CD4-positive, CD25-positive, alpha-beta regulatory T cell (primary cell): ENCODE data around the gene FOXP1. TPM values are rescaled to one million over a fixed set of nuclear protein-coding genes. Genes with fewer than 3 reads are reported as not detected.

Source experiments
- ATAC-seq, 2 donors: fragments of 150-1000 bp; cut with Tn5 transposase; one replicate each; pipeline ENCODE4 v1.10.0; 2021; ENCODE audit warnings: low read depth in 2 of 2, moderate number of reproducible peaks in 2 of 2, moderate library complexity in 1 of 2
- DNase-seq, 3 donors: peaks; one replicate each; pipeline versions ENCODE4 v3.0.0 to v3.0.0-alpha.2; 2012 to 2022; ENCODE audit warnings: mixed read lengths in 1 of 3
- H3K27ac ChIP-seq: one replicate; pipeline ENCODE4 v1.7.0; 2013; ENCODE audit warnings: mild to moderate bottlenecking, low read length; ENCODE audit not compliant: insufficient read depth, poor library complexity, severe bottlenecking
- H3K27me3 ChIP-seq: one replicate; pipeline ENCODE4 v1.7.0; 2013; ENCODE audit warnings: low read length; ENCODE audit not compliant: control insufficient read depth, insufficient read depth
- H3K36me3 ChIP-seq: one replicate; pipeline ENCODE4 v1.7.0; 2013; ENCODE audit warnings: mild to moderate bottlenecking, low read length, moderate library complexity; ENCODE audit not compliant: control insufficient read depth, insufficient read depth
- H3K4me1 ChIP-seq: 2 replicates; pipeline ENCODE4 v1.7.0; 2013; ENCODE audit warnings: mild to moderate bottlenecking, low read length; ENCODE audit not compliant: insufficient read depth, control insufficient read depth, poor library complexity, severe bottlenecking
- H3K4me3 ChIP-seq: one replicate; pipeline ENCODE4 v1.7.0; 2013; ENCODE audit warnings: low read depth, mild to moderate bottlenecking, low read length, moderate library complexity
- H3K9me3 ChIP-seq, 2 experiments: 1 replicate in 1 of 2; 2 replicates in 1 of 2; pipeline ENCODE4 v1.7.0; 2013; ENCODE audit warnings: low read length in 2 of 2, mild to moderate bottlenecking in 1 of 2, moderate library complexity in 1 of 2; ENCODE audit not compliant: control insufficient read depth in 2 of 2
- H3K27ac Mint-ChIP-seq, 3 donors: one replicate each; pipeline ENCODE4 v1.8.0; 2020 to 2022; ENCODE audit warnings: mild to moderate bottlenecking in 3 of 3, mixed read lengths in 3 of 3, moderate library complexity in 2 of 3
- H3K27me3 Mint-ChIP-seq: one replicate; pipeline ENCODE4 v1.8.0; 2022; ENCODE audit warnings: mild to moderate bottlenecking, mixed read lengths
- H3K36me3 Mint-ChIP-seq: one replicate; pipeline ENCODE4 v1.8.0; 2020; ENCODE audit warnings: mixed read lengths
- H3K4me1 Mint-ChIP-seq, 4 donors: one replicate each; pipeline ENCODE4 v1.8.0; 2020 to 2022; ENCODE audit warnings: mixed read lengths in 4 of 4, mild to moderate bottlenecking in 1 of 4
- H3K4me3 Mint-ChIP-seq, 4 donors: one replicate each; pipeline ENCODE4 v1.8.0; 2020 to 2022; ENCODE audit warnings: mild to moderate bottlenecking in 4 of 4, mixed read lengths in 4 of 4, moderate library complexity in 3 of 4
- H3K9me3 Mint-ChIP-seq, 7 donors: one replicate each; pipeline ENCODE4 v1.8.0; 2020 to 2022; ENCODE audit warnings: mixed read lengths in 7 of 7, mild to moderate bottlenecking in 3 of 7, moderate library complexity in 2 of 7
- polyA plus RNA-seq, 4 donors: library from polyadenylated mRNA; unstranded; fragments of 300-500 nt; fragmentation: Illumina TruSeq; gene quantifications; one replicate each; pipeline ENCODE4 v1.2.3, GENCODE V29; 2021
- total RNA-seq: library from RNA; stranded (reverse); gene quantifications from one replicate; pipeline ENCODE4 v1.2.3, GENCODE V29; 2022

Gene FOXP1
- total and polyA plus RNA-seq, 5 donors from 2014 or later, result 301 to 599 (median 346) TPM

DNA sequence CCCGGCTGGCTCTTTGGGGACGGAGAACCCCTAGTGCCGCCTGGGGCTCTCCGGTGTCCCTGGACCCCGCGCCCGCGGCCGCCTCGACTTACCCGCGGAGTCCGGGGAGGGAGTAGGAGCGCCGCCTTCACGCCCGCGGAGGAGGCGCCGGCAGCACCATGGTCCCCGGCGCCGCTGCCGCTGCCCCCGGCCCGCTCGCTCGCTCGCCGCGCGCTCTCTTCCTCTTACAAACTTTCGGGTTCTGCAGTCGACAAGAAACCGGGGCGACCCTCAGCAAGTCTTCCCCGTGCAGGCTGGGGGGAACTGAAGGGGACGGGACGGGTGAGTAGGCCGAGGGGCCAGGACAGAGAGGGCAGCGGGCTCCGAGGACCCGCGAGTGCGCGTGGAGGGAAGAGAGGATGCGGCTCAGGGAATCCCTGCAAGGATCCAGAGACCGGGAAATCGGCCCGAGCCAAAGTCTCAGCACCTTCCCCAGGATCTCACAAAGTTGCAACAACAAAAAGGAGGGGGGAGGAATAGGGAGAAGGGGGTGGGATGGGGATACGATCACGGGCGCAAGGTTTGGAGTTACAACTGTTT lies 2.0 kb downstream of the FOXP1 start:
- Histone ChIP-seq H3K27me3 (no peaks in the 10 kb centered on the region), H3K36me3 (no peaks in the 10 kb centered on the region), H3K27ac (peak overlapping the region; percentile 63), H3K4me1 (peaks cover 51% of the 10 kb centered on the region), H3K4me3 (peak overlapping the region; percentile 76), H3K9me3 (no peaks in the 10 kb centered on the region)
- DNase-seq (peak; percentile 11 to 61 (median 35)), ATAC-seq (peak in 1 of 2 donors; percentile 15)
- Mint-ChIP-seq H3K4me1 (peaks cover 23 to 61% (median 29%) of the 10 kb centered on the region in 4 donors), H3K9me3 (peaks cover 0 to 3% (median 0%) of the 10 kb centered on the region in 7 donors), H3K27ac (peak overlapping the region; percentile 63 to 87 (median 85)), H3K27me3 (peaks cover 21% of the 10 kb centered on the region), H3K4me3 (peak overlapping the region; percentile 78 to 99 (median 92)), H3K36me3 (no peaks in the 10 kb centered on the region)

DNA sequence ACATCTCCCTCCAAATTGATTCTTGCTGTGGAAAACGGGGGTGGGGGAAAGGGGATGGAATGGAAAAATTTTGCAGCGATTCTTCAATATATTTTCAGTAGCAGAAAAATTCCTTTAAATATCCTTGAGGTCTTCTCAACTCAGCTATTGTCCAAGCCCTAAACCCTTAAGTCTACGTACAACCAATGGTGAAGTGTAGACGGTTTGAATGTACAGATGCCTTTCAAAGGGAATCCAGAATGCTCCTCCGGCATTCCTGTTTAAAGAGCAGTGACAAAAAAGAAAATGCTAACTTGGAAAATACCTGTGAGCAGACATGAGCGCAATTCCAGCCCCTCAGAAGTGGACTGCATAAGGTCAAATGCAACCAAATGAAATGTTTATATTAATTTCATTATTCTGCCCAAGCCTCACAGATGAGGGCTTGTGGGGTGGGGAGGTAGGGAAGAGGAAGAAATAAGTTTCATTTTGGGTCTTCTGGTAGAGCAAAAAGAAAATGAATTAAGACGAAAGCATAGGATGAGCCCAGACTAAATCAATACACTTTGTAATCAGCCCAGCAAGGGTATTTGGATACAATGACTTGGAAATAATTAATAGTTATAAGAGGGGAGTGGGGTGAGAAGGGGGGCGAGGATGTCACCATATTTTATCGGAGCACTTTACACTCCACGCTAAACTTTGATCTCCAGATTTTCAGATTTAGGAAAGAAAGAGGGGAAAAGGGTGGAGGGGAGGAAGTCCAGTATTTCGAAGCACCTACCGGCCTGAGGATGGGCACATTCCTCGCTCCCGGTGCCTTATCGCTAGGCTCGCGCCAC lies 2.7 kb downstream of the FOXP1 start:
- H3K27ac ChIP-seq, result peak overlapping the region; percentile 63
- no peaks in the 10 kb centered on the region for H3K9me3 ChIP-seq
- H3K4me3 ChIP-seq, result peak overlapping the region; percentile 76
- DNase-seq, result peak in 1 of 3 donors; percentile 17
- peaks cover 21% of the 10 kb centered on the region for H3K27me3 Mint-ChIP-seq
- H3K4me1 Mint-ChIP-seq, result peaks cover 16 to 55% (median 25%) of the 10 kb centered on the region in 4 donors
- ATAC-seq, result no peak
- H3K36me3 Mint-ChIP-seq, result no peaks in the 10 kb centered on the region
- peak overlapping the region; percentile 47 to 95 (median 83) for H3K27ac Mint-ChIP-seq
- peaks cover 46% of the 10 kb centered on the region for H3K4me1 ChIP-seq
- H3K9me3 Mint-ChIP-seq, result peaks cover 0 to 3% (median 0%) of the 10 kb centered on the region in 7 donors
- H3K4me3 Mint-ChIP-seq, result peak overlapping the region; percentile 78 to 99 (median 92)
- no peaks in the 10 kb centered on the region for H3K36me3 ChIP-seq
- H3K27me3 ChIP-seq, result no peaks in the 10 kb centered on the region

DNA sequence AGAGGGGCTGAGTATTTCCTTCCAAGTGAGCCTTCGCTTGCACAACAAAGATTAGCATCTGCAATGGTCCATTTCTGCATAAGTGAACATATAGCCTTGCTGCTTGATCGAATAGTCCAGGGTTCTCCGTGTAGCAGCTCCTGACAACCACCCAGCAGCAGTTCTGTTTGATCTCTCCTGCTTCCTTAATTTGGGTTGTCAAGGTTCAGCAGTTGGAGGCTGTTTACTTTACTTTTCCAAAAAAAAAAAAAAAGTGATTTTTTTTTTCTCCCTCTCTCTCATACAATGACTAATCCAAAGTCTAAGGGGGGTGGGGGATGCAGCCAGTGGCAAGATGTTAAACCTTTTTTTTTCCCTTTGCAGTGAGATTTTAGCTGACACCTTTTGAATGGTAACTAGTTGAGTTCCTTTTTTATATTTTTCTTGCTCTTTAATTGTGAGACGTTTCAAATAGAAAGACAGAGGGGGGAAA lies 3.6 kb downstream of the FOXP1 start:
- DNase-seq (peak in 1 of 3 donors; percentile 31), ATAC-seq (no peak)
- Mint-ChIP-seq H3K27me3 (peaks cover 21% of the 10 kb centered on the region), H3K36me3 (no peaks in the 10 kb centered on the region), H3K9me3 (peaks cover 0 to 3% (median 0%) of the 10 kb centered on the region in 7 donors), H3K4me3 (peak overlapping the region; percentile 63 to 99 (median 86)), H3K4me1 (peaks cover 9 to 46% (median 16%) of the 10 kb centered on the region in 4 donors), H3K27ac (peak overlapping the region; percentile 6 to 47 (median 44))
- Histone ChIP-seq H3K4me3 (peak overlapping the region; percentile 76), H3K9me3 (no peaks in the 10 kb centered on the region), H3K27ac (no peak overlapping the region), H3K27me3 (no peaks in the 10 kb centered on the region), H3K4me1 (peaks cover 37% of the 10 kb centered on the region), H3K36me3 (no peaks in the 10 kb centered on the region)

DNA sequence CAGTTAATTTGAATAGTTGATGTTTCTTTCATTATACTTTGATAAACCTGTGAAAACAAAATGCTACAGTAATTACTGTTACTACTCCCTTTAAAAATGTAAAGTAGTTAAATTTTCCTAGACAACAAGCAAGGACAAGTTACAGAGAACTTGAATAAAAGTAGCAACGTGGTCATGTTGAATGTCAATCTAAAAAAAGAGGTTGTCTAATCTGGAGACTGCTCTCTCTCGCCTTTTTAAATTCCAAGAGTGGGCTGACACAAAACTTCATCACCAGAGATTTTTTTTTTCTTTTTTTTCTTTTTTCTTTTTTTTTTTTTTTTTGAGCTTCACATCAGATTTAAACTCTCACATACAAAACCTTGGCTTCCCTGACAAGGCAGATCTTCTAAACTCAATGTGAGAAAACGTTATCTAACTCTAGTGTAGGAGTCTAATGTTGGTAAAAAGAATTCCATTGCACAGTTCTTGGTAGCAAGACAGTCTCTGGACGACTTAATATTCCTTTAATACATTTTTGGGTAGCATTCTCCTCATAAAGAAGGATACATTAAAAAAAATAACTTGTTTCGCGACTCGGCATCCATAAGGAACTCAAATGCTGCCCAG lies 4.1 kb downstream of the FOXP1 start:
- peaks cover 5 to 41% (median 14%) of the 10 kb centered on the region in 4 donors for H3K4me1 Mint-ChIP-seq
- Histone ChIP-seq H3K36me3 (no peaks in the 10 kb centered on the region), H3K27me3 (no peaks in the 10 kb centered on the region), H3K4me1 (peaks cover 34% of the 10 kb centered on the region), H3K9me3 (no peaks in the 10 kb centered on the region), H3K27ac (no peak overlapping the region), H3K4me3 (peak overlapping the region; percentile 76)
- H3K36me3 Mint-ChIP-seq, result peaks cover under 1% of the 10 kb centered on the region
- H3K27me3 Mint-ChIP-seq, result peaks cover 21% of the 10 kb centered on the region
- H3K4me3 Mint-ChIP-seq, result peak overlapping the region; percentile 63 to 99 (median 86)
- DNase-seq, result no peak
- H3K27ac Mint-ChIP-seq, result peak overlapping the region in 2 of 3 donors; percentile 44 to 47
- ATAC-seq, result no peak
- H3K9me3 Mint-ChIP-seq, result peaks cover 0 to 3% (median 0%) of the 10 kb centered on the region in 7 donors

DNA sequence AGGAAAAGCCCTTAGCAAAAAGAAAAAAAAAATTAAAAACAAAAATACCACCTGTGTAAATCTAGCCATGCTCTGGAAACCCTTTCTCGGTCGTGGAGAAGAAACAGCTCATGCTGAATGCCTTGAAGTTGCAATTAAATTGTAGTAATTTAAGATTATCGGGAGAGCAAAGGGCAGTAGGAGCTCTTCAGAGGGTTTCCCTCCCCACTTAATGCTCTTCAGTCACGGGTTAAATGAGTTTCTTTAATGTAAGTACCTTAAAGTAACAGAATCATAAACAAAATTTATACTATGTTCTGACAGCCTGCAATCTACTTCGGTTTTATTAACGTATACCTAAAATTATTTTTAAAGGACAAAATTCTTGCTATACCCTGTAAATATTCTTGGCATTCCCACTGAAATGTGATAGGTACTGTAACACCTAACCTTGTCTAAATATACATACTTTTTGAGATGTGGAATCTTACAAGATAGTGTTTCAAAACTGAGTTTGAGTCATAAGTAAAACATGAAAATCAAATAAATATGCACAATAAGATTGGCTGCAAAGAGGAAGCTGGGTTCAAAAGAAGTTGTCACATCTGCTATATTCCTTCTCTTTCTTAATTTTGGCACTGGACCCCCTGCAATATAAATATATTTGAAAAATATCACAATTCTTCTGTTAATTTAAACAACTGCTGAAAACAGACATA lies 5.3 kb downstream of the FOXP1 start:
- DNase-seq, result no peak
- H3K4me1 Mint-ChIP-seq, result peaks cover 5 to 38% (median 15%) of the 10 kb centered on the region in 4 donors
- no peak overlapping the region for H3K27ac Mint-ChIP-seq
- peak overlapping the region; percentile 21 for H3K4me3 ChIP-seq
- H3K27ac ChIP-seq, result no peak overlapping the region
- H3K36me3 Mint-ChIP-seq, result peaks cover 3% of the 10 kb centered on the region
- H3K27me3 ChIP-seq, result no peaks in the 10 kb centered on the region
- H3K4me3 Mint-ChIP-seq, result peak overlapping the region in 3 of 4 donors; percentile 0 to 80 (median 17)
- no peak for ATAC-seq
- no peaks in the 10 kb centered on the region for H3K36me3 ChIP-seq
- peaks cover 18% of the 10 kb centered on the region for H3K27me3 Mint-ChIP-seq
- peaks cover 26% of the 10 kb centered on the region for H3K4me1 ChIP-seq
- no peaks in the 10 kb centered on the region for H3K9me3 ChIP-seq
- peaks cover 0 to 3% (median 0%) of the 10 kb centered on the region in 7 donors for H3K9me3 Mint-ChIP-seq

DNA sequence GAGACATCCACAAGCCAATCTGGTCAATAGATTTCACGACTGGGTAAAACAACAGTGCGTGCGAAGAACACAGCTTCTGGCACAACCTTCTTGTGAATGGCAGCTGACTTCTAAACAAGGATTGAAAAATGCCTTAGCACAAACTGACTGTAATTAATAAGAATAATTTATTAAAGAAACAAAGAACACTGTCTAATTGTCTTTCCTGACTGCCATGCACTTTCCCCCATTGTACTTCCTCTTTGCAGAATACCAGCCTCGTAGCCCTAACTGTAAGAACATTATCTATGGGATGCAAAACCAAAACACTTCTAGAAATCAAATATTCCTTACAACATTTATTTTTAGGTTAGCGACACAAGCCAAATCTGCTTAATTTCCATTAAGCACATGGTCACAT lies 6.5 kb downstream of the FOXP1 start:
- peaks cover 3% of the 10 kb centered on the region for H3K36me3 Mint-ChIP-seq
- peaks cover 21% of the 10 kb centered on the region for H3K27me3 Mint-ChIP-seq
- no peaks in the 10 kb centered on the region for H3K9me3 Mint-ChIP-seq
- H3K27me3 ChIP-seq, result no peaks in the 10 kb centered on the region
- ATAC-seq (no peak), DNase-seq (no peak)
- no peak overlapping the region for H3K4me3 ChIP-seq
- peaks cover 5 to 37% (median 15%) of the 10 kb centered on the region in 4 donors for H3K4me1 Mint-ChIP-seq
- H3K27ac ChIP-seq, result no peak overlapping the region
- no peaks in the 10 kb centered on the region for H3K9me3 ChIP-seq
- peaks cover 16% of the 10 kb centered on the region for H3K4me1 ChIP-seq
- H3K27ac Mint-ChIP-seq, result no peak overlapping the region
- peak overlapping the region in 1 of 4 donors; percentile 38 for H3K4me3 Mint-ChIP-seq
- no peaks in the 10 kb centered on the region for H3K36me3 ChIP-seq

DNA sequence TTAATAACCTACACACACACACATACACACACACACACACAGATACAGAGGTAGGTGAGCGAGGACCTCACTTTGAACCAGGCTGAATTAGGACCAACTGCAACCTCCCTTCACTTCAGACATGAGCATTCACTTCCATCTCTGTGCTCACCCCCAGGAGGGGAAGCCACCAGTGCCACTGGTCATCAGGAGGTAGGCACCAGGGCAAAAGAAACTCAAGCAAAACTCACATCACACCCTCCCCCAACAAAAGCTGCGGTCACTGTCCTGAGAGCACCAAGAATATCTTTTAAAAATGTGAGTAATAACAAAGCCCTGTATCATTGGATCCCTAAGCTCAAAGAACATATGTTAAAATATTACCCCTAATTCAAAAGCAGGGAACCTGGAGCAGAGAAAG lies 8.1 kb downstream of the FOXP1 start:
- no peak overlapping the region for H3K27ac Mint-ChIP-seq
- H3K9me3 Mint-ChIP-seq, result no peaks in the 10 kb centered on the region
- DNase-seq (no peak), ATAC-seq (no peak)
- Histone ChIP-seq H3K27me3 (no peaks in the 10 kb centered on the region), H3K36me3 (no peaks in the 10 kb centered on the region), H3K9me3 (no peaks in the 10 kb centered on the region), H3K4me1 (peaks cover 3% of the 10 kb centered on the region), H3K4me3 (no peak overlapping the region), H3K27ac (no peak overlapping the region)
- peaks cover 0 to 27% (median 11%) of the 10 kb centered on the region in 4 donors for H3K4me1 Mint-ChIP-seq
- no peak overlapping the region for H3K4me3 Mint-ChIP-seq
- H3K27me3 Mint-ChIP-seq, result peaks cover 13% of the 10 kb centered on the region
- peaks cover 8% of the 10 kb centered on the region for H3K36me3 Mint-ChIP-seq
